GM18505 (cell line): Measurements from ENCODE around the gene GABBR1.

Experiments used
- ATAC-seq: cut with Tn5 transposase; IDR thresholded peaks from one replicate; pipeline ENCODE4 v1.9.1; 2021; ENCODE audit not compliant: unreplicated experiment
- POLR2A ChIP-seq: IDR thresholded peaks from 4 replicates; pipeline ENCODE4 v1.6.1; 2011; ENCODE audit warnings: borderline replicate concordance; ENCODE audit not compliant: insufficient read depth, insufficient read length; ENCODE audit errors: extremely low read depth

The GABBR1 gene

DNA sequence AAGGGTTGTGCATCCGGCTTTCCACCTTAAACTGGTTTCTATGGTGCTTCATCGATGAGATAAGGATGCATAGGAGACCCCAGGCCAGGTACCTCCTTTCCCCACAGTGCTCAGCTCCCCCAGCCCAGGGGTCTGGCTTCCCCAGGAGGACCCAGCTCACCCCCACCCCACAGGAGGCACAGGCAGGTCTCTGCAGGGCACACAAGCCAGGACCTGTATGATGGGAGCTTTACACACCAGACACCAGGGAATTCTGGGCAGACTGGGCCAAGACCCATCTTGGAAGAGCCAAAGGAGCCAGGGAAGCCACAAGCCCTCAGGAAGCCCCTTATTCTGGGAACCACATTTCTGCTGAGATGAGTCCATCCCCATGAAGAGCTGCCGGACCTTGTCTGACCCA lies 103.0 kb downstream of the GABBR1 start:
- no peak for ATAC-seq
- no peak for TF ChIP-seq POLR2A

DNA sequence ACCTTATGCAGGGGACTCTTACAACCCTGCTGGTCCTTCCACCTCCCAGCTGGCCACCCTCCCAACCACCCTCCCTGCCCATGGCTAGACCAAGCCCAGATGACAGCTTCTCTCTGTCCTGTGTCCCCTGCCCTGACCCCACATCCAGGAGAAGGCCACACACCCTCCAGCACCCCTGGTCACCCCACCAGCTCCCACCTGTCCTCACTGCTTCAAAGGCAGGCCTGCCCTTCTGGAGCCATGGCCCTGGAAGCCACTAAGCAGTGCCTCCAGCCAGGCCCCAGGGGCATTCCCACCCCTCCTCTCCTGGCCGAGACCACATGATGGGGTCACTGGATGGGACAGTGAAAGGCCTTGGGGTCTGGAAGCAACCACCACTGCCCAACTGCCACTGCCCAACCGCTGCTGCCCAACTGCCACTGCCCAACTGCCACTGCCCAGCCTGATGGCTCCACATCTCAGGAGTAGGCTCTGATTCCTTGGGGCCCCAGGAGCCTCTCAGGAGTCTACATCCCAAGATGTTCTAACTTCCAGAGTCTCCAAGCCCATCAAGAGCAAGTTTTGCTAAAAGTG lies 103.9 kb downstream of the GABBR1 start:
- no peak for ATAC-seq
- TF ChIP-seq POLR2A = no peak

DNA sequence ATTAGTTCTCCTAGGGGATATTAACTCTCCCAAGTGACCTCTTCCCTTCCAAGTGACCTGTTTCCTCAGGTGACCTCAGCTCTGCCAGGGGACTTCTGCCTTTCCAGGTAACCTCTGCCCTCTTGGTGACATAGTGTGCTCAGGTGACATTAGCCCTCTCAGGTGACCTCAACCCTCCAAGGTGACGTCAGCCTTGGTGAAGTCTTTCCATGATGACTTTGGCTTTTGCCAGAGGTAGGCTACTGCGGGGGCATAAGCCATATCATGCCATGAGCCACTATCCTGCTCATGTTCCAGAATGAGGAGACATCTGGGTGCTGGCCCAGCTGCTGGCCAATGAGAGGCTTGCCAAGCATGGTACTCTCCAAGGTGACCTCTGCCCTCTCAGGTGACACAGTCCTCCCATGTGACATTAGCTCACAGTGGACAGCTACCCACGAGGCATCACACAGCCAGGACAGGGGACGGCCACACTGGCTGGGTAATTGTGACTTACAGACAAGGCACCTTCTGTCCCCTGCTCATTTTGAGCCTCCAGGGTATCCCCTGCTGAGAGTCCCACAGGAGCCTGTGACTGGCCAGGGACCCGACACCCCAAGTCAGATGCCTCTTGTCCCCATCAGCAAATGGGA lies 104.6 kb downstream of the GABBR1 start:
- ATAC-seq = no peak
- no peak for TF ChIP-seq POLR2A

DNA sequence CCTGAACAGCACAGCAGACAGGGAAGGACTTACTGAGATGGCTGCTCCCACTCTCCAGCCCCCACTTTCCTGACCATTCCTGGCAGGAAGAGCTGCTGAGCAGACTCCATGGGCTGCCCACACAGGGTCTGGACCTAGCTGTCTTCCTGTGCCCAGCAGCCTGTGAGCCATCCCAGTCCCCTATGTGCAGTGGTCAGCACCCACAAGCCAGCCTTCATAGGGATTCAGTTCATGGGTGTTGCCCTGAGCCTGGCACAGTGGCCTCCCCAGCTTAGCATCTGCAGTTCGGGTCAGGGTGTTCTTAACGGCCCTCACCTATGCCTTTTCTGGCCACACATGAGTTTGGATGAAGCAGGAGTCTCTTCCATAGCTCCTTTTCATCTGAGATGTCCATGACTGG lies 105.4 kb downstream of the GABBR1 start:
- ATAC-seq = no peak
- no peak for TF ChIP-seq POLR2A

DNA sequence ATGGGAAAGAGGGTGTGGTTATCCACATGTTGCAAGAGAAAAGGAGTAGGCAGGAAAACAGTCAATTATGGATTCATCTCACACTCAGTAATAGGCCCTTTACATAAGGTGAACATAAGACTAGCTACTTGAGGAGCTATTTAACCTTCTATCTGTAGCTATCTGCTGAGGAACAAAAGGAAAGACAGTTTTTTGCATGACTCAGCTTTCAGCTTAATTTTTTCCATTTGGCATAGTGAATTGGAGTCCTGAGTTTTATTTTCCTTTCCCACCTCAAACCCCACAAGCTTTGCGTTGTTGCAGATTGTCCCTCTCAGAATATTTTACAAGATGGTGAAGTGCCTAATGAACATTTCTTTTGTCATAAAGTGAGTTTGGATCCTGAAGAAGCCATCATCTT lies 105.9 kb downstream of the GABBR1 start:
- TF ChIP-seq POLR2A = no peak
- no peak for ATAC-seq

DNA sequence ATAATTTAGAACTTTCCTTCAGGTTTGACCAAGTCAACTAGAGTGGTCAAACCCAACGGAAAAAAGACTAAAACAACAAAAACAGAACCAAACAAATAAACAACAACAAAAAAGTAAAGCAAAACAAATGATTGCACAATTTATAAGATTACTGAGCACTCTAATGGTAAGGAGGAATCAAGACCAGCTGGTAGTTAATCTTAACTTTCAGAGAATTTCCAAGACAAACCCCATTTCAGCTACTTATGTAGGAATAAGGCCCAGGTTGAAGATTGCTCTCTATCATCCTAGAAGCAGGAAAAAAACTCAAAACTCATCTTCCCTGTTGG lies 107.7 kb downstream of the GABBR1 start:
- no peak for ATAC-seq
- TF ChIP-seq POLR2A = no peak

DNA sequence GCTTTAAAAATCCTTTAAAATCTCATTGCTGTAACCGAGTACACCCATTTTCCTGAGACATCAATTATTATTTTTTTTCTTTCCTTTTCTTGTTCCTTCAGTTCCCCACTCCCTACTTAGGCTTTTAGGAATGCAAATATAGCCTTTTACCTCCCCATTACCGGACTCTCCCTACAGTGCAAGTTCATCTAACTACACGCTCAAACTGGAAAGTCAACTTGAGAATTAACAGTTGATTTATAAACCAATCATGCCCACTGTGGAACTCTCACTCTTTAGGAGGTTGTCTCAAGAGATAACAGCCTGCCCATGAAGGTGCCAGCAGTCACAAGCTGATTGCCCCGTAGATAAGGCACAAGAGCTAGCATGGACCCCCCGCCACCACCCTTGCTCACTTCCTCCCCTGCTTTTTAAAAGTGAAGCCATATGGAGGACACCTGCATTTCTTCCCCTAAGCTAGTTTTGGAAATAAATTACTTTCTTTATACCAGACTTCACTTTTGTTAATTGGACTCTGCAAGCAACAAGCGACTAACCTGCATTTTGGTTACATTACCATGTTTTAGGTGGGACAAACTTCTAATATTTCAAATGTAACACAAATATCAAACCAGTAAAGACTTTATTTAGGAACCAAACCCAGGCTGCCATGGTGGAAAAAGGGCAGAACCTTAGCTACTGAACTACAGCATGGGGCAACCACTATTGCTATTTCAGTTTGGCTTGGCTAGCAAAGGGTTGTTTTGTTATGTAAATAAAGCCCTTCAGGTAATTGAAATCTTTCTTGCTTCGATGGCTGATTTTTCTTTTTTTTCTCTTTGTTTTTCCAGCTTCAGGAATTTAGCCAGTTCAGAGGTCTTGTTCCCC lies 108.3 kb downstream of the GABBR1 start:
- no peak for ATAC-seq
- no peak for TF ChIP-seq POLR2A

DNA sequence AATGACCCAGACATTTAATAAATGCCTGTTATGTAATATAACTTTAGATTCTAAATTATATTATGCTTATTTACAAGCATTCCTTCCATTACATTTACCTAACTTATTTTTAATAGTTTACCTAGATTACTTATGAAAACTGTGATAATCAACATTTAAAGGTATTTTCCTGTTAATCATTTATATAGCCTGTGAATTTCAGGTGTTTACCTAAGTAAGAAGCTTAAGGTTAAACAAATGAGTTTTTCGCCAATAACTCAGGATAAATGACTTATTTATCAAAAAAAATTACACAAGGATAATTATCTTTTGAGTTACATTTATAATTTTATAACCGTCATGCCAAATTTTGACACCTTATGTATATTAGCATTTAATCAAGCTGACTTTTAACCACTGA lies 108.9 kb downstream of the GABBR1 start:
- ATAC-seq = no peak
- TF ChIP-seq POLR2A = no peak

DNA sequence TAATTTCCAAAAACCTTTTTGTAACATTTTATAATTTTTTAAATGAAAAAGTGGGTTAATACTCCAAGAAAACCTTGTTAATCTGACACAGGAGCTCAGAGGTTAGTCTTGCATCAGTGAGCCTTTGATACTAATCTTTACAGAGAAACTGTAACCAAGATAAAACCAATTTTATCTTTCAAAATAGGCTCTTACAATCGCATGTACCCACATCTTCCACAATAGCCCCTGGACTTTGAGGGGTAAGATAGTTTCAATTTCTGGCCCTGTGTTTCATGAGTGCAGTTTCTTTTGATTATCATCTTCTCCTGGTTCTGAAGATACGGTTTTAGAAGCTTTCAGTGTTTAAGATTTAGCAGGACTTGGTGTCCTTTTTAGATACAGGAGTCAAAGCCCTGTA lies 110.8 kb downstream of the GABBR1 start:
- no peak for TF ChIP-seq POLR2A

DNA sequence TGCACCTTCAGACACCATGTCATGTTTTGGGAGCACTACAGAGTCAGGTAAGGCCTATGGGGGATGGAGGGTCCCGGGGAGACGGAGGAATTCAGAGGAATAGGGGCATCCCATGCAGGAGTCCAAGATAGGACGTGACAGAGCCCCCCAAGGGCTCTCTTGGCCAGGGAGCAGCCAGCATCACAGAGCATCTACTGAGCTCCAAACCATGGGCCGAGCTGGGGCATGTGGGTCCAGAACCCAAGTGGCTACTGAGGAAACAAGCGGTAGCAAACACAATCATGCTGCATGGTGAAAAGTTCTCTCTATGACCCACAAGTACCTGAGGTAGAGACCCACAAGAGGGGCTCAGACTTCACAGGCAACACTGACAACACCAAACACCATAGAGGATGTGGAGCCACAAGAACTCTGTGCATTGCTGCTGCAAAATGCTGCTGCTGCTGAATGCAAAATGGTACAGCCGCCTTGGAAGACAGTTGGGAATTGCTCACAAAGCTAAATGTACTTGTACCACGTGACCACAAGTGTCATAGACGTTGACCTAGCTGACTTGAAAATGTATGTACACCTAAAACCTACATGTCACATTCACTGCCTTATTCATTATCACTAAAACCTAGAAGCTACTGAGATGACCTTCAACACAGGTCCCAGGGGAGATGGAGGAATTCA lies 111.8 kb downstream of the GABBR1 start:
- TF ChIP-seq POLR2A = no peak
- no peak for ATAC-seq

More for the DNA sequence above, 110.8 kb downstream of the GABBR1 start:
- ATAC-seq = no peak

DNA sequence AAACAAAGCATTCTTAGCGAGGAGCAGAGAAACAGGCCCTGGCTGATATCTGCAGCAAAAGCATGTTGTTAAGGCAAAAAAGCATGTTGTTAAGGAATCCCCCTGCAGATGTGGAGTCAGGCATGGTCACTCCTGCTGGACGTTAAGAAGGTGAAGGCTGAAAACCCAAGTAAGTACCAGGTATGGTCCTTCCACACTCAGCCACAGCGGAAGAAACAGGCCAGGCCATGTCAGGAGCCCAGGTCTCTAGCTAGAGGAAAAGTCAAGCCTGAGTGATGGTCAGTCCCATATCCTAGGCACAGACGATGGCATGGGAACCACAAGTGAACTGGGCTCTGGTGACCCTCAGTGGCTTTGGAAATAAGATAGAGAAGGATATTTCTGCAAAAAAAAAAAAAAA lies 112.8 kb downstream of the GABBR1 start:
- ATAC-seq = no peak

DNA sequence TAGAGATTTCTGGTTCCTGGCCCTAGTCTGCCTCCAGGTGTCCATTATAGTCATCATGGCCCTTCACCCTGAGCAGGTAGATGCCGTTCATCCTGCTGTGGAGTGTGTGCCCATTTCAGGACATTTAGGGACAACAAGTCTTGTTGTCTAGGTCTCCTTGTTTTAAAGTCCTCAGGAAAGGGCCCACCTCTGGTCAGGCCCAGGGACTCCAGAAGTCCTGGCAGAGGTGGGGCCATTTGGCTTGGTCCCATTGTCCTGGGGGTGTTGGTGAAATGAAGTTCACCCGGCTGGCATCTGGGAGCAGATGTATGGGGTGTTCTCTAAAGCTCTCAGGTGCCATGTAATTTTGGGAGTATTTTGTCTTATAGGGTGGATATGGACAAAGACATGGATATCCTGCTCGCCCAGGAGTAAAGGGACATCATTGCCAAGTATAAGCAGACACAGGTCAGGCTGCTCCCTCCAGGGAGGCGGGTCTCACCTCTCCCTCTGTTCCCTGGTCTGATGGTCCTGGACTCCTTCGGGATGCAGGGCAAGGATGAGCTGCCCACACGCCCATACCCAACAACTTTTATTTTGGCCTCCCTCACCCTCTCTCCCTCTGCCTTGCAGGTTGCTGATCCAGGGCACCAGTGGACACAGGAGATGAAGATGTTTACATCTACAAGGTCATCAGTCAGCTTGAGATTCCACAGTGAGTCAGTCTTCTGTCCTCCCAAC lies 113.5 kb downstream of the GABBR1 start:
- TF ChIP-seq POLR2A = no peak
- ATAC-seq = no peak

More for the DNA sequence above, 112.8 kb downstream of the GABBR1 start:
- TF ChIP-seq POLR2A = no peak
